GM10847 (cell line): ENCODE results near the gene MAGEA4.

Experiments used
- POLR2A ChIP-seq: IDR thresholded peaks from 2 replicates; pipeline ENCODE4 v1.6.1; 2011; ENCODE audit not compliant: insufficient read length; ENCODE audit errors: extremely low read depth

Gene MAGEA4

DNA sequence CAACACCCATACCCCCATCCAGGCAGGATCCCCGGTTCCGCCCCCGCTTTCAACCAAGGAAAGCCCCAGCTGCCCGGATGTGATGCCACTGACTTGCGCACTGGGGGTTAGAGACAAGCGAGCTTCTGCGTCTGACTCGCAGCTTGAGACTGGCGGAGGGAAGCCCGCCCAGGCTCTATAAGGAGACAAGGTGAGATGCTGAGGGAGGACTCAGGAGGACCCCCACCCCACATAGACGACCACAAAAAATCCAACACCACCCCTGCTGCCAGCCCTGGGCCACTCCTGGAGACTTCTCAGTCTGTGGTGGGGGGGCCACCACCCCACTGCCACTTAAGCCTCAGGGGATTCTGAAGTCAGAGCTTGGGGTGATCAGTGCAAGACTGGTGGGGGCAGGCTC is at the start of gene MAGEA4:
MAGEA4 (plus strand) TSS at position 110 of the 400 bp plus-strand sequence. CDS start 10,776 bp downstream, outside the sequence.
- no peak for TF ChIP-seq POLR2A

DNA sequence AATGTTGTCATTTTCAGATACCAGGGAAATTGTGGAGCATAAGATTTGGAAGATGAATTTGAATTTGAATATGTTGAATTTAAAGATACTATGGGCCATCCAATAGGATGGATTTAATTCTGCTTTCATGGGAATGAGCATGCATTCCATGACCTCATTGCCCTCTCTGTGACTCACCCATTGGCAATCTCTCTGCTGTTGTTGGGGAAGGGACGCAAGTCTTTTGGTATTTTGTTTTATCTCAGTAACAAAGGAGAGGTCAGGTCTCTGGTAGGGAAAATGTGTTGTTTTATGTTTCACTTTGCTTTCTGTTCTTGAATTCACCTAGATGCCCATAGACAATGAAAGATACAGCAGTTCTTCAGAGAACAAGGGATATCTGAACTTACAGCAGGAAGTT is 42.1 kb upstream of the MAGEA4 start:
- no peak for TF ChIP-seq POLR2A

DNA sequence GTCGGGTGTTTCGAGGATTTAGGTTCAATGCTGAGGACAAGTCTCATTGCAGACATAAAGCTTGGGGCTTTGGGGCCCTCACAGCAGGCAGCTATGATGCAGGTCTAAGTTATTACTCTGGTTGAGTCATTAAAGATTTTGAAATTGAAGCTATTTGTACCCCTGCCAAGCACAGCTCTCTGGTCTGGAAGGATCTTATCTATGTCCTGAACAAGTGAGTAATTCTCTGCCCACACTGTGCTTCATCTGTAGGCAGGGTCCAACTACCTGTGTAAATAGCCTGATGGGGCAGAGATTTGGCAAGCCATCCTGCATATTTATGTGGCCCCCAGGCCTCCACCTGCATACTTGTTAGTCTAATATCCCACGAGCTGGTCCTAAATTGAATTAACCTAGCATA is 41.4 kb upstream of the MAGEA4 start:
- no peak for TF ChIP-seq POLR2A

DNA sequence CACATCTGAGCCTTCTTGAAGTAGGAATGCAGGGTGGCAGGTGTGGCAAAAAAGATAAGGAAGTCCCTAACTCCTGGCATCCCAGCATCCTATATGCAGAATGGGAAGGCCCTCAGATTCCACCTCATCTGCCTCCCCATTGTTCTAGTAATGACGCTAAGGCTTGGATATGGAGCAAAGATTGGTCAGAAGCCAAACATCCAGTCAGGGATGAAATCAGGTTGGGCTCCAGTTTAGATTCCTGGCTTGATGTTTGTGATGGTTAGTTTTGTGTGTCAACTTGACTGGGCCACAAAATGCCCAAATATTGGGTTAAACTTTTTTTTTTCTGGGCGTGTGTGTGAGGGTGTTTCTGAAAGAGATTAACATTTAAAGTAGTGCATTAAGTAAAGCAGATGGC is 39.6 kb upstream of the MAGEA4 start:
- no peak for TF ChIP-seq POLR2A

DNA sequence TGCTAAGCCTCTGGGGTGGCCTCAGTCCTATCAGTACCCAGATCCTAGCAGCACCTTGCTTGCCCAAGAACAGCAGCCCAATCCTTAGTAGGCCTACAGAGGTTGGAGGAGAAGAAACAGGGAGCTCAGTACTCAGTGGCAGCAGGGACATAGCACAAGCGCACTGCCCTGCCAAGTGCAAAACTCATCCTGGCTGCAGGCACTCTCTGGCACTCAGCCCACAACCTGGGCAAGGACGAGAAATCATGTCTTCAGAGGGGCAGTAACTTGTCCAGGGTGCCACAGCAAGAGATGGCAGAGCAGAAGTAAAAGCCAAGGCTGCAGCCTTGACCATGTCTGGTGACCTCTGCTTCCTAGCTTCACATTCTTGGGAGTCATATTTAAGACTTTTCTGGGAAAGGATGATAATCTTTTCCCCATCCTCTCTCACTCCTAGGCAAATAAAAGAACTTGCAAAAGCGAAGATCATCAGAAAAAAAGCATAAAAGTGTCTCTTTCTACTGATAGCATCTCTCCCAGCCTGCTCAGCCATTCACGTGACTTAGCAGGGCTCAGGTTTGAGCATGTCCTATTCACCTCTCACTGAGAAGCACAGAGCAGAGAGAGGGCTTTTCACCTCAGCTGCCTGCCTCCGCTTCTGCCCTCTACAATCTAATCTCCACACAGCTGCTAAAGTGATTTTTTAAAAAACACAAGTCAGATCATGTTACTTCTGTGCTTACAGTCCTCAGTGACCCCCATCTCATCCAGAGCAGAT is 37.2 kb upstream of the MAGEA4 start:
- TF ChIP-seq POLR2A, result no peak

DNA sequence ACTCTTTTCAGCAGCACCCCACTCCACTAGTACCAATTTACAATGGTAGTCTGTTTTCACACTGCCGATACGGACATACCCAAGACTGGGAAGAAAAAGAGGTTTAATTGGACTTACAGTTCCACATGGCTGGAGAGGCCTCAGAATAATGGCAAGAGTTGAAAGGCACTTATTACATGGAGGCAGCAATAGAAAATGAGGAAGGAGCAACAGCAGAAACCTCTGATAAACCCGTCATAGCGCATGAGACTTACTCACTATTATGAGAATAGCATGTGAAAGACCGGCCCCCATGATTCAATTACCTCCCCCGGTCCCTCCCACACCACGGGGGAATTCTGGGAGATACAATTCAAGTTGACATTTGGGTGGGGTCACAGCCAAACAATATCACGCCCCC is 34.1 kb upstream of the MAGEA4 start:
- no peak for TF ChIP-seq POLR2A

GRCh38 chrX:151879856-151880255 is 32.8 kb upstream of the MAGEA4 start:
- TF ChIP-seq POLR2A, result no peak

DNA sequence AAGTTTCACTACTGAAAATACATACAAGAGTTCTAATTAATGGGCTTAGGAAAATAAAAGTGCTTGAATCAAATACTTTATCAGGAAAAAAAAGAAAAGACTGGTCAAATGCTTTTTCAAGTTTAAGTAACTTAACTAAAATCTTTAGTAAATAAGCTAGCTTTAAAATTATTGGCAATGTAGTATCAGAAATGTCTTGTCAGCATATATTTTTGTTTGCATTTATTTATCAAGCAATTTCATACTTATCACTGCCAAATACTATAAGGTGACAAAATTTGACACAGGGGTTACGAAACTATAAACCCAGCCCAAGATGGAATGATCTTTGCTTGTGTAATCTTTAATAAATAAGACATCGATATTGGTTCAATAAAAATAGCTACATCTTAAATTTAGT is 31.8 kb upstream of the MAGEA4 start:
- TF ChIP-seq POLR2A, result no peak

GRCh38 chrX:151889421-151889820 is 23.3 kb upstream of the MAGEA4 start:
- TF ChIP-seq POLR2A, result no peak

DNA sequence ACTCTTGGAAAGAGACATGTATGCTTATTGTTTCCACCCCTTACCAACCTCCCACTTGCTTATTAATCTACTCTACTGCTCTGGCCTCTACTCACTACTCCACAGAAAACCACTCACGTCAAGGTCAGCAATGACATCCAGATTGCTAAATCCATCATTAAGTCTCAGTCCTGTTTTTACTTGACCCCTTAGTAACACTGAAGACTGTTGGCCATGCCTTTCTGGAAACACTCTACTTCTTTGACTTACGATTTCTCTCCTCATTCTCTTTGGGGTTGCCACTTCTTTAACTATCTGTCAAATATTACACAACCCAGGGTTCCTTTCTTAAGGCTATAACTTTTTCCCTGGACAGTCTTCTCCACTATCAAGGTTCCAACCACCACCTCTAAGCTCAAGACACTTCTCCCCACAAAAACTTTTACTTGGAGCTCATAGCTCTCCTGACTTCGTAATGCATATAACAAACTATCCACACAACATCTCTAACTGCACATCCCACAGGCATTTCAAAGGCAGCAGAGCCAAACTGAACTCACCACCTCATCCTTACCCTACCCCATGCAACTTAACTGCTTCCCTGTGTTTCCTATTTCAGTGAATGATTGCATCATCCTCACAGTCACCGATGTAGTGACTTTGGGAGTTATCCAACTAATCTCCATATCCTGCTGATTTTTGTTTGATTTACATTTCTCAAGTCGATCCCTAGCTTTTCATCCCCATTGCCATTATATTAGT is 15.8 kb upstream of the MAGEA4 start:
- no peak for TF ChIP-seq POLR2A

DNA sequence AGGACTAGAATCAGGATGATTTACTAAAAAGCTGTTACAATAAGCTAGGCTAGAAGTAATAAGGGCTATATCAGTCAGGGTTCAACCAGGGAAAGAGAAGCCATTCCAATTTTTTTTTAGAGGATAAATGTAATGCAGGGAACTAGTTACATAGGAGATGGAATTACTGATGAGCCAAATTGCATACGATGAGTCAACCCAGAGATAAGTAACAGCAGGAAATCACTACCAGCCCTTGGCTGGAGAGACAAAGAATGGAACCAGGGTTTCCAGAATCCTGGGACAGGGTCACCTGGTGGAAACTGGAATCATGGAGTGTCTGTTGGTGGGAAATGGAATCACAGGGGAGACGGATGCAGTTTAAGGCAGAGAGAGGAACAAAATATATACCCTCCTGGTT is 13.1 kb upstream of the MAGEA4 start:
- TF ChIP-seq POLR2A, result no peak

DNA sequence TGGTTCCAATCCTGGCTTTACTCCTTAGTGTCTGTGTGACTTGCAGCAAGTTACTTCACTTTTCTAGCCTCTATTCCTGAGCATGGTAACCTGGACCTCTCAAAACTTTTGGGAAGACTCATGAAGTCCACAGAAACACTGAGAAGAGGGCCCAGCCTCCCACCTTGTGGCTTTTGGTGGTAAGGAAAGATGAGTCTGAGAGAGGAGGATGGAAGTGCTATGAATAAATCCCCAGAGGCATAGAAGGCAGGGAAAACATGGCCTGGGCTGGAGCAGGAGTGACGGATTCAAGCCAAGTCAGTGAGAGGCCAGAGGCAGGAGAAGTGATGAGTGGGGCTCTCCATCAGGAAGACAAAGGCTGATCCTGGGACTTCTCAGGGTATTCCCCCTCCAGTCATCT is 10.9 kb upstream of the MAGEA4 start:
- no peak for TF ChIP-seq POLR2A

- no peak for TF ChIP-seq POLR2A
These were observed 9.7 kb upstream of the MAGEA4 start for GRCh38 chrX:151902813-151903591.

GRCh38 chrX:151904989-151905388 is 7.7 kb upstream of the MAGEA4 start:
- no peak for TF ChIP-seq POLR2A

- TF ChIP-seq POLR2A, result no peak
These were observed 468 bp upstream of the MAGEA4 start for GRCh38 chrX:151912221-151912620.

DNA sequence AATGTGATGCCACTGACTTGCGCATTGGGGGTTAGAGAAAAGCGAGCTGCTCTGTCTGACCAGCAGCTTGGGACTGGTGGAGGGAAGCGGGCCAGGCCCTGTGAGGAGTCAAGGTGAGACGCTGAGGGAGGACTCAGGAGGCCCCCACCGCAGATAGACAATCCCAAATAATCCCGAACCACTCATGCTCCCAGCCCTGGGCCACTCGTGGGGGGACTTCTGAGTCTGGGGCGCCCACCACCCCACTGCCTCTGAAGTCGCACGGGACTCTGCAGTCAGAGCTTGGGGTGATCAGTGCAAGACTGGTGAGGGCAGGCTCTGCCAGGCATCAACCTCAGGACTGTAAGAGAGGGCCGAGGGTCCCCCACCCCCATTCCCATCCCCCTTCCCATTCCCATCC is 6.9 kb downstream of the MAGEA4 start:
- TF ChIP-seq POLR2A, result no peak
